ENCODE results near the gene RASSF3. TPM values are rescaled to one million over a fixed set of nuclear protein-coding genes. Genes with fewer than 3 reads are reported as not detected.

RASSF3 gene
- total and polyA plus RNA-seq, 2 donors: 9.4 to 22.8 TPM

DNA sequence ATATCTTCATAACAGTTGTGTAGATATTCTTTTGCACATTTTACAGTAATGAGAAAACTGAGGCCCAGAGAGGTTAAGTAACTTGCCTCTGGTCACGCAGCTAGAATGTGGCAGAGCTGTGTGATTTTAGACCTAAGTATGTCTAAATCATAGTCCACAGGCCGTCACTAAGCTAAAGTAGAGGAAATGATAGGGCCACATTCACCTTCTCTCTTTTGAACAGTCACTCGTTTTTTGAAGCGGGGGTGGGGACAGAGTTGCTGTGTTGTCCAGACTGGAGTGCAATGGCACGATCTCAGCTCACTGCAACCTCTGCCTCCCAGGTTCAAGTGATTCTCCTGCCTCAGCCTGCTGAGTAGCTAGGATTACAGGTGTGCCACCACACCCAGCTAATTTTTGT is 68.5 kb downstream of the RASSF3 start:
- Histone ChIP-seq H3K27me3 (ENCODE audit: control insufficient read depth in 2 of 2, insufficient read depth in 1 of 2, low read length in 1 of 2) (no peaks in the 10 kb centered on the region), H3K4me1 (ENCODE audit: control insufficient read depth in 2 of 2, insufficient read depth in 2 of 2, low read length in 2 of 2) (peaks cover 42 to 74% of the 10 kb centered on the region in 2 donors), H3K9me3 (ENCODE audit: control insufficient read depth in 2 of 2, insufficient read depth in 1 of 2, low read length in 1 of 2) (no peaks in the 10 kb centered on the region), H3K36me3 (ENCODE audit: control insufficient read depth in 2 of 2, insufficient read depth in 2 of 2, low read length in 1 of 2) (no peaks in the 10 kb centered on the region), H3K4me3 (ENCODE audit: low read length in 2 of 2) (no peak overlapping the region), H3K27ac (ENCODE audit: low read depth in 1 of 2, low read length in 1 of 2) (no peak overlapping the region)
- WGBS: 90% methylated on average over 5 of the region's 5 CpGs
- DNase-seq (ENCODE audit: low read depth in 6 of 9, low spot score in 9 of 9): no peak

GRCh38 chr12:64679487-64680001 is 69.2 kb downstream of the RASSF3 start:
- no peak overlapping the region for H3K4me3 ChIP-seq (ENCODE audit: low read length in 2 of 2)
- H3K27ac ChIP-seq (ENCODE audit: low read depth in 1 of 2, low read length in 1 of 2): peak overlapping the region in 1 of 2 donors; percentile 62
- H3K36me3 ChIP-seq (ENCODE audit: control insufficient read depth in 2 of 2, insufficient read depth in 2 of 2, low read length in 1 of 2): no peaks in the 10 kb centered on the region
- H3K4me1 ChIP-seq (ENCODE audit: control insufficient read depth in 2 of 2, insufficient read depth in 2 of 2, low read length in 2 of 2): peaks cover 42 to 74% of the 10 kb centered on the region in 2 donors
- WGBS: 92% methylated on average over 9 of the region's 9 CpGs
- no peaks in the 10 kb centered on the region for H3K27me3 ChIP-seq (ENCODE audit: control insufficient read depth in 2 of 2, insufficient read depth in 1 of 2, low read length in 1 of 2)
- H3K9me3 ChIP-seq (ENCODE audit: control insufficient read depth in 2 of 2, insufficient read depth in 1 of 2, low read length in 1 of 2): no peaks in the 10 kb centered on the region
- DNase-seq (ENCODE audit: low read depth in 6 of 9, low spot score in 9 of 9): no peak

DNA sequence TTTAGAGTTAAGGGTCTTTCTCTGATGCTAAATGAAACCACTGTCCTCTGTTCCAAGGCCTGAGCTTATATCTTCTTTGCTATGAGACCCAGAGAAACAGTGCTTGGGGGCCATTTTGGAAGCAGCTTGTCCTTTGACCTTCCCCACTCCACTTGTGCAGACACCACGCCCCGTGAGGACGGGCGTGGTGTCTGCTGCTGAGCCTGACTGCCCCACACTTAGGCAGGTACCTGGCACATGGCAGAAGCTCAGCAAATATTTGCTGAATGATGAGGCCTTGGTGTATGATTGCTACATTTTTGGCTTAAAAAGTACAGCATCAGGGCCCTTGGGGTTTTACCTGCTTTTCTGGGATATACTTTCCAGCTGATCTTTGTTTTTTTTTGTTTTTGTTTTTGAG is 69.9 kb downstream of the RASSF3 start:
- Histone ChIP-seq H3K36me3 (ENCODE audit: control insufficient read depth in 2 of 2, insufficient read depth in 2 of 2, low read length in 1 of 2) (peaks cover 0 to under 1% of the 10 kb centered on the region in 2 donors), H3K27ac (ENCODE audit: low read depth in 1 of 2, low read length in 1 of 2) (peak overlapping the region in 1 of 2 donors; percentile 43), H3K4me1 (ENCODE audit: control insufficient read depth in 2 of 2, insufficient read depth in 2 of 2, low read length in 2 of 2) (peaks cover 43 to 74% of the 10 kb centered on the region in 2 donors), H3K9me3 (ENCODE audit: control insufficient read depth in 2 of 2, insufficient read depth in 1 of 2, low read length in 1 of 2) (no peaks in the 10 kb centered on the region), H3K4me3 (ENCODE audit: low read length in 2 of 2) (no peak overlapping the region), H3K27me3 (ENCODE audit: control insufficient read depth in 2 of 2, insufficient read depth in 1 of 2, low read length in 1 of 2) (no peaks in the 10 kb centered on the region)
- DNase-seq (ENCODE audit: low read depth in 6 of 9, low spot score in 9 of 9): no peak
- 95% methylated on average over 4 of the region's 4 CpGs for WGBS

- Histone ChIP-seq H3K9me3 (ENCODE audit: control insufficient read depth in 2 of 2, insufficient read depth in 1 of 2, low read length in 1 of 2) (no peaks in the 10 kb centered on the region), H3K27me3 (ENCODE audit: control insufficient read depth in 2 of 2, insufficient read depth in 1 of 2, low read length in 1 of 2) (no peaks in the 10 kb centered on the region), H3K4me3 (ENCODE audit: low read length in 2 of 2) (no peak overlapping the region), H3K36me3 (ENCODE audit: control insufficient read depth in 2 of 2, insufficient read depth in 2 of 2, low read length in 1 of 2) (peaks cover 0 to 9% of the 10 kb centered on the region in 2 donors), H3K4me1 (ENCODE audit: control insufficient read depth in 2 of 2, insufficient read depth in 2 of 2, low read length in 2 of 2) (peaks cover 35 to 71% of the 10 kb centered on the region in 2 donors), H3K27ac (ENCODE audit: low read depth in 1 of 2, low read length in 1 of 2) (peak overlapping the region in 1 of 2 donors; percentile 26)
- no peak for DNase-seq (ENCODE audit: low read depth in 6 of 9, low spot score in 9 of 9)
- WGBS: 73% methylated on average over 5 of the region's 5 CpGs
These were observed 71.1 kb downstream of the RASSF3 start for GRCh38 chr12:64681200-64682052.

- Histone ChIP-seq H3K36me3 (ENCODE audit: control insufficient read depth in 2 of 2, insufficient read depth in 2 of 2, low read length in 1 of 2) (peaks cover 0 to 9% of the 10 kb centered on the region in 2 donors), H3K27ac (ENCODE audit: low read depth in 1 of 2, low read length in 1 of 2) (no peak overlapping the region), H3K4me1 (ENCODE audit: control insufficient read depth in 2 of 2, insufficient read depth in 2 of 2, low read length in 2 of 2) (peaks cover 27 to 62% of the 10 kb centered on the region in 2 donors), H3K27me3 (ENCODE audit: control insufficient read depth in 2 of 2, insufficient read depth in 1 of 2, low read length in 1 of 2) (no peaks in the 10 kb centered on the region), H3K9me3 (ENCODE audit: control insufficient read depth in 2 of 2, insufficient read depth in 1 of 2, low read length in 1 of 2) (no peaks in the 10 kb centered on the region), H3K4me3 (ENCODE audit: low read length in 2 of 2) (no peak overlapping the region)
- WGBS: 97% methylated on average over 6 of the region's 6 CpGs
- no peak for DNase-seq (ENCODE audit: low read depth in 6 of 9, low spot score in 9 of 9)
These were observed 72.4 kb downstream of the RASSF3 start for GRCh38 chr12:64682572-64683277.

DNA sequence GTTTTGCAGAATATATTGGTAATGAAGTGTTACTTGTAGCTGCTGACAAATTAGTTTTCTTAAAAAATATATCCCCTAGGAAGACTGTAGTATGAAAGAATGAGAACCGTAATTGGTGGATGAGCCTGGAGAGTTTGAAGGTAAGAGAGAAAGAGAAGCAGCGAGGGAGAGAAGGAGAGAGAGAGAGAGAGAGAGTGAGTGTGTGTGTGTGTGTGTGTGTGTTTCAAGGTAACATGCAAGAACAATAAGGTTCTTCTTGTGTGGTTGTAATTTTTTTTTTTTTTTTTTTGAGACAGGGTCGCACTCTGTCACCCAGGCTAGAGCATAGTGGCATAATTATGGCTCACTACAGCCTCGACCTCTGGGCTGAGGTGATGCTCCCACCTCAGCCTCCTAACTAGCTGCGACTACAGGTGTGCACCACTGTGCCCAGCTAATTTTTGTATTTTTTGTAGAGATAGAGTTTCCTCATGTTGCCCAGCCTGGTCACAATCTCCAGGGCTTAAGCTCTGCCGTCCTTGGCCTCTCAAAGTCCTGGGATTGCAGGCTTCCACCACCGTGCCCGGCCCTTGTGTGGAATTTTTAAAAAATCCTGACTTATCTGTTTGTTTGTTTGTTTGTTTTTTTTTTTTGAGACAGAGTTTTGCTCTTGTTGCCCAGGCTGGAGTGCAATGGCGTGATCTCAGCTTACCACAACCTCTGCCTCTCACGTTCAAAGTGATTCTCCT is 73.7 kb downstream of the RASSF3 start:
- H3K27ac ChIP-seq (ENCODE audit: low read depth in 1 of 2, low read length in 1 of 2): peak overlapping the region; percentile 40 to 72

DNA sequence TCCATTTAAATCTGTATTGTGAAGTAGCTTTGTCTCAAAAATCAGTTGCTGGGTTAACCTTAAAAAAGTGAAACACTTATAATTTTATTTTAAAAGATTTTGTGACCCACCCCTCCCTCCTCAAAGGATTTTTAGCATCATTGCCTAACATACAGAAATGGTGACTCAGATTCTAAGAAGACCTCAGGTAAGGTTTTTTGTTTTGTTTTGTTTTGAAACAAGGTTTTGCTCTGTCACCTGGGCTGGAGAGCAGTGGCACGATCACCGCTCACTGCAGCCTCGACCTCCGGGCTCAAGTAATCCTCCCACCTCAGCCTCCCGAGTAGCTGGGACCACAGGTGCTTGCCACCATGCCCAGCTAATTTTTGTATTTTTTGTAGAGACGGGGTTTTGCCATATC is 74.8 kb downstream of the RASSF3 start:
- Histone ChIP-seq H3K4me3 (ENCODE audit: low read length in 2 of 2) (no peak overlapping the region), H3K4me1 (ENCODE audit: control insufficient read depth in 2 of 2, insufficient read depth in 2 of 2, low read length in 2 of 2) (peaks cover 25 to 50% of the 10 kb centered on the region in 2 donors), H3K27me3 (ENCODE audit: control insufficient read depth in 2 of 2, insufficient read depth in 1 of 2, low read length in 1 of 2) (no peaks in the 10 kb centered on the region), H3K36me3 (ENCODE audit: control insufficient read depth in 2 of 2, insufficient read depth in 2 of 2, low read length in 1 of 2) (peaks cover 0 to 13% of the 10 kb centered on the region in 2 donors), H3K27ac (ENCODE audit: low read depth in 1 of 2, low read length in 1 of 2) (peak overlapping the region; percentile 2 to 40), H3K9me3 (ENCODE audit: control insufficient read depth in 2 of 2, insufficient read depth in 1 of 2, low read length in 1 of 2) (no peaks in the 10 kb centered on the region)
- WGBS: 95% methylated on average over 6 of the region's 6 CpGs
- no peak for DNase-seq (ENCODE audit: low read depth in 6 of 9, low spot score in 9 of 9)

More for the DNA sequence above, 73.7 kb downstream of the RASSF3 start:
- Histone ChIP-seq H3K27me3 (ENCODE audit: control insufficient read depth in 2 of 2, insufficient read depth in 1 of 2, low read length in 1 of 2) (no peaks in the 10 kb centered on the region), H3K9me3 (ENCODE audit: control insufficient read depth in 2 of 2, insufficient read depth in 1 of 2, low read length in 1 of 2) (no peaks in the 10 kb centered on the region), H3K4me1 (ENCODE audit: control insufficient read depth in 2 of 2, insufficient read depth in 2 of 2, low read length in 2 of 2) (peaks cover 25 to 61% of the 10 kb centered on the region in 2 donors), H3K36me3 (ENCODE audit: control insufficient read depth in 2 of 2, insufficient read depth in 2 of 2, low read length in 1 of 2) (peaks cover 0 to 13% of the 10 kb centered on the region in 2 donors), H3K4me3 (ENCODE audit: low read length in 2 of 2) (no peak overlapping the region)
- DNase-seq (ENCODE audit: low read depth in 6 of 9, low spot score in 9 of 9): no peak
- WGBS: 88% methylated on average over 10 of the region's 10 CpGs

- Histone ChIP-seq H3K9me3 (ENCODE audit: control insufficient read depth in 2 of 2, insufficient read depth in 1 of 2, low read length in 1 of 2) (no peaks in the 10 kb centered on the region), H3K27ac (ENCODE audit: low read depth in 1 of 2, low read length in 1 of 2) (no peak overlapping the region), H3K4me3 (ENCODE audit: low read length in 2 of 2) (no peak overlapping the region), H3K27me3 (ENCODE audit: control insufficient read depth in 2 of 2, insufficient read depth in 1 of 2, low read length in 1 of 2) (no peaks in the 10 kb centered on the region), H3K4me1 (ENCODE audit: control insufficient read depth in 2 of 2, insufficient read depth in 2 of 2, low read length in 2 of 2) (peaks cover 25 to 48% of the 10 kb centered on the region in 2 donors), H3K36me3 (ENCODE audit: control insufficient read depth in 2 of 2, insufficient read depth in 2 of 2, low read length in 1 of 2) (peaks cover 0 to 13% of the 10 kb centered on the region in 2 donors)
- no peak for DNase-seq (ENCODE audit: low read depth in 6 of 9, low spot score in 9 of 9)
- 99% methylated on average over 15 of the region's 15 CpGs for WGBS
These were observed 75.3 kb downstream of the RASSF3 start for GRCh38 chr12:64685605-64686004.

Data from thymus (tissue), 11 donors.